ENCODE results near the gene WFDC12. TPM values are rescaled to one million over a fixed set of nuclear protein-coding genes. Genes with fewer than 3 reads are reported as not detected.
A peak's percentile ranks its signal among the peaks of the same experiment; 100 is the strongest.
"Not testable (repeated sequence)": the region's sequence is repeated elsewhere in the genome, so short reads cannot be mapped to it uniquely, and the experiment has no call there.

Gene WFDC12, protein sequence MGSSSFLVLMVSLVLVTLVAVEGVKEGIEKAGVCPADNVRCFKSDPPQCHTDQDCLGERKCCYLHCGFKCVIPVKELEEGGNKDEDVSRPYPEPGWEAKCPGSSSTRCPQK
- total RNA-seq (2014; rRNA removed; shearing (Covaris generic)) = not detected in 2 replicates

DNA sequence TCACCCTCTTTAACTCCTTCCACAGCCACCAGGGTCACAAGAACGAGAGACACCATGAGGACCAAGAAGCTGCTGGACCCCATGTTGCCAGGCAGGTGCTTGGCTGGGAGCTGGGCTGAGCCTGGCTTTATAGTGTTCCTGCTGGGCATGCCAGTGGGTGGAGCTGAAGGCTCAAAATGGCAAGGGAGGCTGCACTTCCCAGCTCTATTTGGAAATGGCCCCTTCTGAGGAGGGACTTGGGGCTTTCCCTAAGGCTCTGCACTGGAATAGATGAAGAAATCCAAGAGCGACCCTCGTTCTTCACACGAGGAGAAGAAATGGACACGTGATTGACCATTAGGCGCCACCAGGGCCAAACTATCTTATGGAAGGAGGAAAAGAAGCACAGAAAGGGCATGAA lies at the start of gene WFDC12:
Gene WFDC12 (minus strand): TSS at position 101 of the 400 bp plus-strand sequence. CDS start 18 bp downstream, at position 83.
- no peak for DNase-seq (ENCODE audit: low read depth)

DNA sequence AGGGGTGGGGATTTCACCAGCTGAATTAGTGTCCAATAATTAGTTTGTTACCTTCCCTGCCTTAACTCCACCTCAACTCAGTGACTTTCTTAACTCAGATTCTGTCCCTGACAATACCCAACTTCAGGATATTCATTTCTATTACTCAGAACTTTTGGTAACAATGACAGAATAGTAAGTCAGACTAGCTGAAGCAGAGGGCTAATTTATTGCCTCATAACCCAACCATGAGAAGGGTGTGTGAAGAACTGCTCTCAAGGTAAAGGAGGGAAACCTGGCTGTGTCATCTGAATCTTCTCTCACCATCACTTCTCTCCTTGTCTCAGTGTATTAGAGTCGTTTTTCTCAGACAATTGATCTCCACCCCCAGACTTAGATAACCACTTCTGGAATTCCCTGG lies 49.3 kb upstream of the WFDC12 start:
- DNase-seq (ENCODE audit: low read depth) = no peak

DNA sequence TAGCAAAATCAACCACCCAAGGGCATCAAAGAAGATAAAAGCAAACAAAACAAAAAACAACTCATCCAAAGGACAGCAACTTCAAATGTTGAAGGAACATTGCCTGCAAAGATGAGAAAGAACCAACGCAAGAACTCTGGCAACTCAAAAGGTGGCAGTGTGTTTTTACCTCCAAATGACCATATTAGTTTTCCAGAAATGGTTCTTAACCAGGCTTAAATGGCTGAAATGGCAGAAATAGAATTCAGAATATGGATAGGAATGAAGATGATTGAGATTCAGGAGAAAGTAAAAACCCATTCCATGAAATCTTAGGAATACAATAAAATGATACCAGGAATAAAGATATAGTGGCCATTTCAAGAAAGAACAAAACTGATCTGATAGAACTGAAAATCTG lies 40.6 kb upstream of the WFDC12 start:
- DNase-seq (ENCODE audit: low read depth) = no peak

DNA sequence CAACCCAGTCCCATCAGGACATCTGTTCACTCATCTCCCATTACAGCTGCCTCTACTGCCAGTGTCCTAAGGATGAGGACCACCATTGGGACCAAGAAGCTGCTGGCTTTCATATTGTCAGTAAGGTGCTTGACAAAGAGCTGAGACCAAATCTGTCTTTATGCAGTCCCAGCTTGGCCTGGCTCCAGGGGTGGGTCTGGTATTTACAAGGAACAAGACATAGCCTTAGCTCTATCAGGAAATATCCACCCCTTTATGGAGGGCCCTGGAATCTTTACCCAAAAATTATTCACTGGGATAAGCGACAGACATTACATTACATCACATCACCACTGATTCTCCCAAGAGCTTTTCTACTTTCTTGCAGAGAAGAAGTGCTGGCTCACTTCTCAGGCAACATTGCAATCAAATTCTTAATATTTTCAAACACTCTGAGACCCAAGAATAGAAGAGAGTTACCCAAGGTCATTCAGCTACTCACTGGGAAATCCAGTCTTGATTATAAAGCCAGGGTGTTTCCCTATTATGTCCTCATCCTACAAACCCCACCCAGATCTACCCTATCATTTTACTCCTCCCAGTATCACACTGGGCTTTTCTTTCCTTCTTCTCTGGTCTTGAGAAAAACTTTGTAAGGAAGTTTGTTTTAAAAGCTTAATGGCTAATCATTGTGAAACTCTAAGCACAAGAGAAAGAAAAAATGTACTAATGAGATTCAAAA lies 39.0 kb upstream of the WFDC12 start:
- no peak for DNase-seq (ENCODE audit: low read depth)

DNA sequence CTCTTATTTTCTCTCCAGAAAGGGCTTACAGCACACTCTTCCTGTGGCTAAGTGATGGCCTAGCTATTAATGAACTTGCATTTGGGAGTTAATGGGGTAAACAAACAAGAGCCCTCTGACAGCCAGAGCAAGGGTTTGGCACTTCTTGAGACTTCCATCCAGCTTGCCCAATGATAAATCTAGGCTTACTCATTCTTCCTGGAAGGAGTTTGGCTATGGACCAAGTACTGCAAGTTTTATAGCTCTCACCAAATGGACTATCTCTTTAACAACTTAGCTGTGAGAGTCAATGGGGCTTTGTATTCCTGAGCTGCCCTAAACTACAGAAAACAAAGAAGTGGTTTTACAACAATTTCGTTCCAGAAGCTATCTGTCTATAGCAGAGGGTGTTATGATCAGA lies 33.7 kb upstream of the WFDC12 start:
- no peak for DNase-seq (ENCODE audit: low read depth)

DNA sequence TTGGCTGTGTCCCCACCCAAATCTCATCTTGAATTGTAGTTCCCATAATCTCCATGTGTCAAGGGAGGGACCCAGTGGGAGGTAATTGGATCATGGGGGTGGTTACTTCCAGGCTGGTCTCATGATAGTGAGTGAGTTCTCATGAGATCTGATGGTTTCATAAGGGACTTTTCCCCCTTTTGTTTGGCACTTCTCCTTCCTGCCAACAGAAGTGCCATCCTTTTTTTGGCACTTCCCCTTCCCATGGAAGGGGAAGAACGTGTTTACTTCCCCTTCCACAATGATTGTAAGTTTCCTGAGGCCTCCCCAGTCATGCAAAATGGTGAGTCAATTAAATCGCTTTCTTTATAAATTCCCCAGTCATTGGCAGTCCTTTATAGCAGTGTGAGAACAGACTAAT lies 32.4 kb upstream of the WFDC12 start:
- DNase-seq (ENCODE audit: low read depth) = no peak

DNA sequence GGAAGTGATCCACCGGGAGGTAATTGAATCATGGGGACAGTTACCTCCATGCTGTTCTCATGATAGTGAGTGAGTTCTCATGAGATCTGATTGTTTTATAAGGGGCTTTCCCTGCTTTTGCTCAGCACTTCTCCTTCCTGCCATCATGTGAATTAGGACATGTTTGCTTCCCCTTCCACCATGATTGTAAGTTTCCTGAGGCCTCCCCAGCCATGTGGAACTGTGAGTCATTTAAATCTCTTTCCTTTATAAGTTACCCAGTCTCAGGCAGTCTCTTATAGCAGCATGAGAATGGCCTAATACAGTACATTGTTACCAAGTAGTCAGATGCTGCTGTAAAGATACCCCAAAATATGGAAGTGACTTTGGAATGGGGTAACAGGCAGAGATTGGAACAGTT lies 30.5 kb upstream of the WFDC12 start:
- DNase-seq (ENCODE audit: low read depth) = not testable (repeated sequence)

DNA sequence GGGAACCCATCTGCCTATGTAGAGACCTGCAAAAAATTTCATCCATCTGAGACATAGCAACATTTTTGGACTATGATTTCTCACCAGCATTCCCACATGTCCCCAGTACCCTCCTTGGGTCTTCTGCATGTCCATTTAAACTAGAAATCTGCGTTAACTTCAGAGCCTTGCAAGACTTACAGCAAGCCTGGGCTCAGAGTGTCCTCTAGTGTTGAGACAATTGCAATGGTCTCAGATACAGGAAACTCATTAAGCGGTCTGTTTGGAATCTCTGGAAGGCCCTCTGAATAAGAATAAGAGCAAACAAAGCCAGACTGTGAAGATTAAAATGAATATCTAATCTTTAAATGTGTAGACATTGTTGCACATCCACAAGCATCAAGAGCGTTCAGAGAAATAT lies 29.9 kb upstream of the WFDC12 start:
- DNase-seq (ENCODE audit: low read depth) = no peak

DNA sequence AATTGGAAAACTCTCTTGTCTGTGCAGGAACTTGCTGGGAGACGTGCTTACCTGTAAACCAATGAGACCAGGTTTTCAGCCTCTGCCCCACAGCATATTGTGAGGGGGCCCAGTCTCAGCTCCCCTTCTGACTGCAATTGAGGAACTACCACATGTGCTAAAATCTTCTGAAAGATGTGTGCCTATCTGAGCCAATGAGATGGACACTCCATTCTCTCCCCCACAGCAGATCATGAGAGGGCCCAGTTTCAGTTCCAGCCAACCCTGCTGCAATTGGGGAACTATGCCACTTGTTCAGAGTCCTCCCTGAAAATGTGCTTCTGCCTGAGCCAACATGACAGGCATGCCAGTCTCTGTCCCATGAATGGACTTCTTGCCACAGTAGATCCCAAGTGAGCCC lies 29.5 kb upstream of the WFDC12 start:
- no peak for DNase-seq (ENCODE audit: low read depth)

DNA sequence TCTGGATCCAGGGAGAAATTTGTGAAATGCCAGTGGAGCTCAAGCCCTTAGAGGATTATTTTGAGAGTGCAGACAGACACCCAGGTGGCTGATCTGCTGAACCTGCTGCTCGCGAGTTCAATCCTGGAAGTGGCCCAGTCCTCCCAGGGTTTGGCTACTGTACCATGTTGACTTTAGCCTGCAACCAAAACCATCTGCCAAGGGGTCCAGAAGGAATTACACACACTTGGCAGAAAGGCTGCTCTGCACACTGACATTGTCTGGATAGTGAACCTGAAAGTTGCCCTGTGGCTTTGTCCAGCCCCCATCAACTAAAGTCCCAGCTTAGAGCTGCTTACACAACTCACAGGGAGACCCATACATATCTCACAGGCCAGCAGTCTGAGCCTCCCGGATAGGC lies 28.9 kb upstream of the WFDC12 start:
- no peak for DNase-seq (ENCODE audit: low read depth)

DNA sequence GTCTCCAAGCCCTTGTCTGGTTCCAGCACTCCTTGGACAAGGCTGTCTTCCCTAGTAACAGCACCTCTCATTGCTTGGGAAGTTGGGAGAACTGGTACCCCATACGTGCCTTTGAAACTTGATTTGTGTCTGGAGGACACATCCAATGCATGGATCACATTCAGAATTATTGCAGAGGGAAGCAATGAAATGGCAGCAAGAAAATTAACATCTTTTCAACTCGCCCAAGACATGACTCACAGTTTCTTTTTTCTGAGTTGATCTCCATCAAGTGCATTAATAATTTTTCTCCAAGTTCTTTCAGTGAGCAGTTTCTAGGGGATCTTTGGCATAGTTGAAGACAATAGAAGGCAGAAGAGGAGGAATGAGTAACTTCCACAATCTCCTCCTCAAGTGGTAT lies 28.1 kb upstream of the WFDC12 start:
- no peak for DNase-seq (ENCODE audit: low read depth)

DNA sequence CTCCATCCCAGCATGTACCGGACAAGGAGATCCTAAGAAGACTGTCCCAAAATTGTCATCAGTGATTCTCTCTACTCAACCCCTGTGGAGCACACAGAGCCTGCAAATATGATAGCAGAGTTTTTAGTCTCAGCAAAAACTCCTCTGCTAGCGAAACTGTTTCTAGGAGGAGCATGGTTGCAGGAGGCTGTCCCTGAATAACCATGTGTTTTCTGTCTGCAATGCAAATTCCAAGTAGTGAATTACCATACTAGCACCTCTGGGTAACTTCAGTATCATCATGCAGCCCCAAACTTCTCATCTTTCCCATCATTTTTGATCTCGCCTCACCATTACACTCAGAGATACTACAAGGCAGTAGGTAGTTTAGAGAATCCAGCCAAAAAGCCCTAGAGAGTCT lies 24.8 kb upstream of the WFDC12 start:
- no peak for DNase-seq (ENCODE audit: low read depth)

DNA sequence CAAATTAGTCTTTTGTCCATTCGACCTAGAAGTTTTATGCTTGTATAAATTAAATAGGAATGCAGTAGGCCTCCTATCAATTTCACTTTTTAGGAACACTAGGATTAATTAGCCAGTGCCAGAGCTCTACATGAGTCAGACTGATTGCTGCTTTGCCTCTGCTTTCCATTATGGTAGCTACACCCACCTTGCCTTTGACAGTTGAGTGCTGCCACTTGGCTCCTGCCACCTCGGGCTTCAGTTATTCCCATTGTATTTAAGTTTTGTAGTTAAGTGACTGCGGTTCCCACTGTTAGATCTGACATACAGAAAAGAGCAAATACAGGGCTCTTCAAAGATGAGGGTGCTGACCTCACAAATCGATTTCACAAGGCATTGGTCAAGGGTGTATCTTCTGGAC lies 16.6 kb upstream of the WFDC12 start:
- no peak for DNase-seq (ENCODE audit: low read depth)

DNA sequence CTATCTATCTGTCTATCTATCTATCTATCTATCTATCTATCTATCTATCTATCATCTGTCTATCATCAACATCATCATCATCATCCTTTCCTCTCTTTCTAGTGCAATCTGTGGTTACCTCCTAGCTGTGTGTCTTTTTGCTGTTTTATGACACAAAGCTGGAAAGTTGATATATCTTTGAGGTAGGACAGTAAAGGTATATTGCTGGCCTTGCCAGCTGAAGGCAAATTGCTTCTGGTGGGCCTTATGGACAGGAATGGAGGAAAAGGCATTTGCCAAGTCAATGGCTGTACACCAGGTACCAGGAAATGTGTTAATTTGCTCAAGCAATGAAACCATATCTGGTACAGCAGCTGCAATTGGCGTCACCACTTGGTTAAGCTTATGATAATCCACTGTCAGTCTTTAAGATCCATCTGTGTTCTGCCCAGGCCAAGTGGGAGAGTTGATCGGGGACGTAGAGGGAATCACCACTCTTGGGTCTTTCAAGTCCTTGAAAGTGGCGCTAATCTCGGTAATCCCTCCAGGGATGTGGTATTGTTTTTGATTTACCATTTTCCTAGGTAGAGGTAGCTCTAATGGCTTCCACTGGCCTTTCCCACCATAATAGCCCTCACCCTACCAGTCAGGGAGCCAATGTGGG lies 15.6 kb upstream of the WFDC12 start:
- not testable (repeated sequence) for DNase-seq (ENCODE audit: low read depth)

DNA sequence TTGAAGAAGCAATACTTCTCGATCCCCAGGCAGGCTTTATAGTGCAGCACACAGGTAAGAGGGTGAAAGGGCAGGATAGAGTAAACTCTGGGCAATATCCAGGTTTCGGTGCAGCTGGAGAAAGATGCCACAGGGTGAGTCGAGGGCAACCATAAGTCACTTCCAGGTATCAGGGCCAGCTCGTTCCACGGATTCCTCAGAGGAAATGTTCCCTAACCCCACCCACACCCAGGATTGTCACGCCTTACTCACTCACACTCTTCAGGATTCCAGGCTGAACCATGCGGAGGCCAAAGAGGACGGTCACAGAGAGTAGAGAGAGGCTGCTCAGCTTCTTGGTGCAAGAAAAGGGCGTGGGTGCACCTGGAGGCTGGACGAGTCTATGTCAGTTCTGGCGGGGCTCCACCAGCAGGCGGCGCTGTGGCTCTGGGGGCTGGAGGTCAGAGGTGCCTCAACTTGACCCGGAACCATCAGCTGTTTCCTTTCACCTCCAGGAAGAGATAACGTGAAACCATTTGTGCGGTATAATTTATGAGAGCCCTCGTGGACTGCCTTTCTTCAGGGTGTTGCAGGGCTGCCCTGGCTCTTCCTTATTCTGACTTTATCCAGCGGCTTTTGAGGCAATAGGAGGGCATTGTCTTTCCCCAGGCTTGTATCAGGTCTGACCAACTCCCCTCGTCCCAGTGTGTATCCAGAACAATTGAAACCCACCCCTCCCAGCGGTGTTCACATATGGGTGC lies 14.5 kb upstream of the WFDC12 start:
- DNase-seq (ENCODE audit: low read depth) = peak; percentile 43

DNA sequence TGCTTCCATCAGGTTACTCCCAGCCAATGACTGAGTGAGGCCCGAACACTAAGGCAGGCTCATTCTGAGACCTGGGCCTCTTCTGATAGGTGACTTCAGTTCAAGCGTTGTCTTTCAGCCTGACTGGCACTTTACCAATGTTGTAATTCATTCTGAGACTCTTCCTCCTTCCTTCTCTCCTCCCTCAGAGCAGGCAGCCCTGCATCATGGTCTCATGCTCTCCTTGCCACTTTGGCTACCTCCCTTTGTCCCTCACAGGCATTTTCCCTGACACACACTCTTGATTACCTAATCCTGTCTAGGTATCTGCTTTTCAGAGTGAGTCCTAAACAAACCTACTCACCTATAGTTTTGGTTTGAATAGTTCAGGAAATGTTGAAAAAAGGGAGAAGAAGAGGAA lies 12.6 kb upstream of the WFDC12 start:
- no peak for DNase-seq (ENCODE audit: low read depth)

DNA sequence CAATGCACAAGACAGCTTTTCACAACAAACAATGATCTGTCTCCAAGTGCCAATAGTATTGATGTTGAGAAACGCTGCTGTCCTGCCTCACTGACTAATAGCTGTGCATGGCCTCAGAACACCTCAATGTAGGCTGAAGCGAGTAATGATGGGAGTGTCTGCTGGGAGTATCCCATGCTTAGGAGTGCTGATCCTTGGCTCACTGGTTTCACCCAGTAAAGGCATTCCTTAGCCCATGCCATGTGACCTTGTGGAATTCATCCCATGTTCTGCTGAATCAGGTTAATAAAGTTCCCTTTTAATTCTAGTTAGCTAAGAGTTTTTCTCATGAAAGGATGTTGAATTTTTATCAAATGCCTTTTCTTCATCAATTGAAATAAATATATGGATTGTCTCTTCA lies 3.8 kb upstream of the WFDC12 start:
- no peak for DNase-seq (ENCODE audit: low read depth)

DNA sequence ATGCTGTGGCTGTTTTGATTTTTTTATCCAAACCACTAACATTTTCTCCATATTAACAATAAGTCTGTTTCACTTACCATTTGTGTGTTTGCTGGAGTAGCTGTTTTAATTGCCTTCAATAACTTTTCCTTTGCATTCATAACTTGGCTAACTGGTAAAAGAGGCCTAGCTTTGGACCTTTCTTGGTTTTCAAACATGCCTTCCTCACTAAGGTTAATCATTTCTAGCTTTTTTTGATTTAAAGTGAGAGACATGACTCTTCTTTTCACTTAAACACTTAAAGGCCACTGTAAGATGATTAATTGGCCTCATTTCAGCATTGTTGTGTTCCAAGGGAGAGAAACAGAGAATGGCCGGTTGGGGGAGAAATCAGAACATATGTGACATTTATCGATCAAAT lies 2.9 kb downstream of the WFDC12 start:
- DNase-seq (ENCODE audit: low read depth) = no peak

DNA sequence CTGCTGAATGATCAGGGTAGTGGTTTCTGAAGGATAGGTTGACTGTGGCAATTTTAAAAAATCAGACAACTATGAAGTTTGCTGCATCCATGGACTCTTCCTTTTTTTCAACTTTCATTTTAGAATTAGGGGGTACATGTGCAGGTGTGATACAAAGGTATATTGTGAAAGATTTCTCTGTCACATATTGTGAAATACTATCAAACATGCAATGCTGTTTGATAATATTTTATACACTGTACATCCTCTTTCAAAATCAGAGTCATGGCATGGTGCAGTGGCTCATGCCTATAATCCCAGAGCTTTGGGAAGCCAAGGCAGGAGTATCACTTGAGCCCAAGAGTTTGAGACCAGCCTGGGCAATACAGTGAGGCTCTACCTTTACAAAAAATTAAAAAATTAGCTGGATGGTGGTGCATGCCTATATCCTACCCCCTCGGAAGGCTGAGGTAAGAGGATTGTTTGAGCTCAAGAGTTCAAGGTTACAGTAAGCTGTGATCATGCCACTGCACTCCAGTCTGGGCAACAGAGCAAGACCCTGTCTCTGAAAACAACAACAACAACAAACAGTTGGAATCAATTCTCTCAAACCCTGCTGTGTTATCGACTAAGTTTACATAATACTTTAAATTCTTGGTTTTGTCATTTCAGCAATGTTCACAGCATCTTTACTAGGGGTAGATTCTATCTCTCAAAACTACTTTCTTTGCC lies 4.6 kb downstream of the WFDC12 start:
- DNase-seq (ENCODE audit: low read depth) = no peak

DNA sequence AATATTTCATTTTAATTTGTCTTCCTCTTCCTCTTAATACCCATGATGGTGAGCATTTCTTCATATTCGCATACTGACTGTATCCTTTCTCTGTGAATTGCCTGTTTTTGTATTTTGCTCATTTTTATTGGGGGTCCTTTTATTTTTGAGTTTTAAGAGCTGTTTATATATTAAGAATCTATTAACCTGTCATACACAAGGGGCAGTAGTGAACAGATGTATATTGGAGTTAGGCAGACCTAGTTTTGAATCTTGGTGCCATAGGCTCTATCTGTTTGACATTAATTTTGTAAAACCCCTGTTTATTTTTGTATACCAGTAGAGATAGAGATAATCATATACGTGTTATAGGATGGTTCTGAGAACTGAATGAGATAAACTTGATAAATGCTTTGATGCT lies 6.2 kb downstream of the WFDC12 start:
- no peak for DNase-seq (ENCODE audit: low read depth)

DNA sequence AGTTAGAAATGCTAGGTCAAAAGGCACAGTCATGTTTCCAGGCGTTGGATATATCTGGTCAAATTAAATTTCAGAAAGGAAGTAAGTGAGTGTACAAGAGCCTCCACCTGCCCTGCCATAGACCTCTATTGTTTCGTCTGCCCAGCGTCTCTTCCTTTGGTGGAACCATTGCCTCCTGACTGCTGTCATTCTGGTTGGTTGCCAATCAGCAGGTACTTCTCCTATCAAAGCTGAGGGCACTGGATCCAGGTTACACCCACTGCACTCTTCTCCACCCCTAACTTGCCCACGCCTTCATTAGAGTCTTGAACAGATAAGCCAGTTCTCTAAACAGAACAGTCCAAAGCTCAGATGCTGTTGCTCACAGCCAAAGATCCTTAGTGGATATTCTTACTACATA lies 6.7 kb downstream of the WFDC12 start:
- no peak for DNase-seq (ENCODE audit: low read depth)

DNA sequence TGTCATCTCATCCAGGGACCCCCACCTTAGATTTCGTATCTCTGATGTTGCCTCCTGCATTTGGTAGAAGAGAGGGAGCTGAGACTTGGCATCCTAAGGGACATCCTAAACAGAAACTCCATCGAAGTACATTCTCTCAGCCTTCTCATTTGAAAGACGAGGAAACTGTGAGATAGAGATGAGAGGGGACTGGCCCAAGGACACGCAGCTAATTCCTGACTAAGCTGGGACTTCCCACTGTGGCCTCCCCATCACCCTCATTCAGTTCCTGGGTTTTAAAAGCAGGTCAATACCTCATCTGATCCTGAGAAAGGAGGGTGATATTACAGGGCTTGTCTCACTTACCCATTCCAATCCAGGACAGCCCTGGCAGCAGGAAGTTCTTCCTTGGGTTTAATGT lies 8.4 kb downstream of the WFDC12 start:
- no peak for DNase-seq (ENCODE audit: low read depth)
